Fibroblast of lung (primary cell): ENCODE results near the gene MYADML2.

ENCODE experiments used
- CTCF ChIP-seq, 2 donors: IDR thresholded peaks in 1 of 2; conservative IDR thresholded peaks in 1 of 2; 1 replicate in 1 of 2; 2 replicates in 1 of 2; pipeline ENCODE4 v1.5.1; 2011 to 2012; ENCODE audit warnings: low read length in 2 of 2, control low read depth in 1 of 2, inconsistent platforms in 1 of 2, low read depth in 1 of 2, mild to moderate bottlenecking in 1 of 2
- EZH2 ChIP-seq: IDR thresholded peaks from 2 replicates; pipeline ENCODE4 v1.5.1; 2012; ENCODE audit warnings: low read length, control low read depth, mild to moderate bottlenecking; ENCODE audit errors: missing control alignments

- TF ChIP-seq EZH2, result no peak
- TF ChIP-seq CTCF (conservative IDR thresholded peaks at IDR 0.05 in 1 of 2, IDR thresholded peaks at IDR 0.05 in 1 of 2; ENCODE audit: low read depth in 1 of 2, low read length in 2 of 2), result no peak
These were observed 15.7 kb upstream of the MYADML2 start for GRCh38 chr17:81962499-81963441.
